HCT116 (cell line): ENCODE data around the gene TMEM79. TPM values are rescaled to one million over a fixed set of nuclear protein-coding genes. Genes with fewer than 3 reads are reported as not detected.
A peak's percentile ranks its signal among the peaks of the same experiment; 100 is the strongest.

Source experiments
- ATAC-seq: fragments of 200-7000 bp; cut with Tn5 transposase; 2 replicates; pipeline ENCODE4 v1.9.1; 2020; ENCODE audit warnings: mild to moderate bottlenecking, moderate library complexity
- BruUV-seq: library from RNA; stranded (reverse); fragments of 400-500 nt; replicated peaks from 2 replicates; lab custom pipeline; 2021; lab: Mats Ljungman, UMichigan
- CTCF ChIA-PET: fragments of 300-600 bp; sonication (Branson Sonifier 250); formaldehyde crosslinking; loops from one replicate; lab custom pipeline; 2021; ENCODE audit warnings: antibody characterized with exemption; lab: Charles Lee
- POLR2A ChIA-PET: fragments of 300-600, 350-600 bp; sonication (Branson Sonifier 250); formaldehyde crosslinking; loops from one replicate; lab custom pipeline; 2021; ENCODE audit warnings: antibody characterized with exemption; lab: Charles Lee
- RAD21 ChIA-PET, 2 experiments: fragments of 300-600 bp; sonication (Branson Sonifier 250); formaldehyde crosslinking; loops; one replicate each; lab custom pipeline; 2023; ENCODE audit warnings: low total read pairs in 2 of 2; ENCODE audit not compliant: uncharacterized antibody in 2 of 2, unreplicated experiment in 2 of 2, low non-redundant PET in 1 of 2; lab: Charles Lee
- DNase-seq: peaks from one replicate; pipeline ENCODE4 v3.0.0-alpha.2; 2010; ENCODE audit warnings: low read depth, low spot score
- H2AFZ ChIP-seq: fragments of 200-600 bp; shearing (Covaris generic), sonication (generic); 2 replicates; pipeline ENCODE4 v1.6.1; 2017; ENCODE audit warnings: low read depth, mixed run types, mixed read lengths, antibody characterized with exemption, low read length; ENCODE audit not compliant: poor library complexity, severe bottlenecking
- H3K27ac ChIP-seq: 2 replicates; pipeline ENCODE4 v1.5.1; 2012; ENCODE audit warnings: low read depth, low read length
- H3K27me3 ChIP-seq: fragments of 200-600 bp; sonication (generic); 2 replicates; pipeline ENCODE4 v1.6.1; 2016; ENCODE audit warnings: mixed run types, low read length, mixed read lengths; ENCODE audit not compliant: insufficient read depth
- H3K36me3 ChIP-seq, 2 experiments: fragments of 200-500 bp in 1 of 2; fragments of 200-600 bp in 1 of 2; sonication (Bioruptor generic) in 1 of 2; sonication (generic) in 1 of 2; 2 replicates each; pipeline versions ENCODE4 v1.5.1 to v1.6.1; 2014 to 2016; ENCODE audit warnings: low read length in 2 of 2, inconsistent platforms in 1 of 2, mixed read lengths in 1 of 2, mixed run types in 1 of 2; ENCODE audit not compliant: insufficient read depth in 2 of 2, control insufficient read depth in 1 of 2
- H3K4me1 ChIP-seq, 2 experiments: fragments of 200-600 bp in 1 of 2; sonication (generic) in 1 of 2; 2 replicates each; pipeline versions ENCODE4 v1.5.1 to v1.6.1; 2012 to 2017; ENCODE audit warnings: low read length in 2 of 2, inconsistent platforms in 1 of 2, mild to moderate bottlenecking in 1 of 2, mixed read lengths in 1 of 2, mixed run types in 1 of 2, moderate library complexity in 1 of 2; ENCODE audit not compliant: insufficient read depth in 2 of 2, control insufficient read depth in 1 of 2
- H3K4me2 ChIP-seq: fragments of 200-600 bp; sonication (generic); 2 replicates; pipeline ENCODE4 v1.6.1; 2017; ENCODE audit warnings: mixed run types, low read length, mixed read lengths
- H3K4me3 ChIP-seq, 2 experiments: fragments of 200-600 bp in 1 of 2; sonication (generic) in 1 of 2; replicated peaks in 1 of 2; 2 replicates each; pipeline ENCODE4 v1.5.1; 2011 to 2016; ENCODE audit warnings: low read length in 2 of 2, control low read depth in 1 of 2, low read depth in 1 of 2, mild to moderate bottlenecking in 1 of 2, mixed read lengths in 1 of 2, mixed run types in 1 of 2
- H3K79me2 ChIP-seq: fragments of 200-600 bp; sonication (generic); 2 replicates; pipeline ENCODE4 v1.6.1; 2017; ENCODE audit warnings: mild to moderate bottlenecking, mixed run types, low read length, moderate library complexity, mixed read lengths; ENCODE audit not compliant: insufficient read depth
- H3K9ac ChIP-seq: fragments of 200-600 bp; sonication (generic); 2 replicates; pipeline ENCODE4 v1.6.1; 2016; ENCODE audit warnings: low read length, mixed read lengths
- H3K9me2 ChIP-seq: fragments of 200-600 bp; sonication (generic), shearing (Covaris generic); 2 replicates; pipeline ENCODE4 v1.6.1; 2017; ENCODE audit warnings: mixed run types, mild to moderate bottlenecking, moderate library complexity; ENCODE audit not compliant: insufficient read depth
- H3K9me3 ChIP-seq, 2 experiments: fragments of 200-500 bp in 1 of 2; fragments of 200-600 bp in 1 of 2; sonication (Bioruptor generic) in 1 of 2; sonication (generic) in 1 of 2; 2 replicates each; pipeline ENCODE4 v1.6.1; 2014 to 2017; ENCODE audit warnings: low read length in 2 of 2, mixed read lengths in 2 of 2, inconsistent platforms in 1 of 2, low read depth in 1 of 2, mild to moderate bottlenecking in 1 of 2, mixed run types in 1 of 2, moderate library complexity in 1 of 2; ENCODE audit not compliant: control insufficient read depth in 1 of 2, insufficient read depth in 1 of 2
- H4K20me1 ChIP-seq: fragments of 200-600 bp; sonication (generic), shearing (Covaris generic); 2 replicates; pipeline ENCODE4 v1.6.1; 2017; ENCODE audit warnings: mixed run types, mild to moderate bottlenecking, moderate library complexity; ENCODE audit not compliant: insufficient read depth
- CTCF ChIP-seq, 3 experiments: fragments of 200-600 bp in 1 of 3; sonication (generic) in 1 of 3; IDR thresholded peaks in 2 of 3; conservative IDR thresholded peaks in 1 of 3; 2 replicates each; pipeline ENCODE4 v1.5.1; 2012 to 2017; ENCODE audit warnings: low read depth in 2 of 3, low read length in 2 of 3, antibody characterized with exemption in 1 of 3, borderline replicate concordance in 1 of 3, control low read depth in 1 of 3, mild to moderate bottlenecking in 1 of 3, mixed read lengths in 1 of 3, mixed run types in 1 of 3, moderate library complexity in 1 of 3; ENCODE audit not compliant: insufficient read depth in 1 of 3
- POLR2A ChIP-seq: IDR thresholded peaks from 2 replicates; pipeline ENCODE4 v1.7.0; 2011; ENCODE audit warnings: borderline replicate concordance; ENCODE audit not compliant: insufficient read depth, insufficient read length; ENCODE audit errors: extremely low read depth
- REST ChIP-seq: IDR thresholded peaks from 2 replicates; pipeline ENCODE4 v1.6.1; 2012; ENCODE audit warnings: low read depth
- ZFX ChIP-seq: fragments of 450-650 bp; IDR thresholded peaks from 2 replicates; pipeline ENCODE4 v1.6.1; 2017
- intact Hi-C: fragments of 100-400 bp; cut with micrococcal nuclease; formaldehyde crosslinking; loops from 2 replicates; pipeline ENCODE4 v1.10.0; 2022
- total RNA-seq: library from RNA; stranded (reverse); gene quantifications from one replicate; pipeline ENCODE4 v1.2.1, GENCODE V29; 2021; ENCODE audit not compliant: unreplicated experiment

Gene TMEM79
- total RNA-seq, 1 experiment from 2014 or later: 6.3 TPM

- TF ChIP-seq REST (no peak), POLR2A (no peak)
- TF ChIP-seq, all 23 proteins: peak for 0
Measured at GRCh38 chr1:156258859-156259258, 25.3 kb upstream of the TMEM79 start (continued).

- intact Hi-C loops: no loop called here
- H3K9me2 ChIP-seq: no peaks in the 10 kb centered on the region
- no peaks in the 10 kb centered on the region; the same call in 1 of the 2 replicates for H4K20me1 ChIP-seq
- no peak overlapping the region for H3K27ac ChIP-seq
- 0 out of 2 replicates have a peak, but pooled peaks have one; percentile 36 for ATAC-seq
- H2AFZ ChIP-seq: no peak overlapping the region
- H3K4me1 ChIP-seq: peaks cover 0 to 16% of the 10 kb centered on the region in 2 experiments; a peak in 2 of 4 replicates
- no peak overlapping the region for H3K4me2 ChIP-seq
- ChIA-PET CTCF (interaction anchor here (0.9 kb wide), 1 partner anchor 9 kb away, joined by 3 read pairs; no protein-coding TSS in a partner anchor), POLR2A (no interaction called here), RAD21 (no interaction called here)
- H3K36me3 ChIP-seq: peaks cover 66% of the 10 kb centered on the region in 2 experiments
- H3K9ac ChIP-seq: no peak overlapping the region
- no peak overlapping the region for H3K4me3 ChIP-seq
- H3K9me3 ChIP-seq: no peaks in the 10 kb centered on the region
- no peaks in the 10 kb centered on the region for H3K27me3 ChIP-seq
- TF ChIP-seq CTCF (IDR thresholded peaks at IDR 0.05 in 2 of 3, conservative IDR thresholded peaks at IDR 0.05 in 1 of 3; ENCODE audit: borderline replicate concordance in 1 of 3, insufficient read depth in 1 of 3, low read depth in 2 of 3, low read length in 2 of 3) (peak in 2 of 3 experiments; percentile 13 to 24; a peak in 2 of 6 replicates), ZFX (no peak)
- no TSS peak for BruUV-seq
- no peak for DNase-seq
- H3K79me2 ChIP-seq: peaks cover 11% of the 10 kb centered on the region; the same call in 1 of the 2 replicates
Measured at GRCh38 chr1:156259805-156260204, 24.3 kb upstream of the TMEM79 start.
